GM19351 (cell line): Measurements from ENCODE around the gene SLC9B1.
"Not testable (repeated sequence)": the region's sequence is repeated elsewhere in the genome, so short reads cannot be mapped to it uniquely, and the experiment has no call there.

ENCODE experiments used
- ATAC-seq: cut with Tn5 transposase; IDR thresholded peaks from one replicate; pipeline ENCODE4 v1.9.1; 2021; ENCODE audit warnings: mild to moderate bottlenecking, moderate library complexity; ENCODE audit not compliant: unreplicated experiment

The SLC9B1 gene

GRCh38 chr4:102878901-102879300 lies 140.6 kb downstream of the SLC9B1 start:
- no peak for ATAC-seq

DNA sequence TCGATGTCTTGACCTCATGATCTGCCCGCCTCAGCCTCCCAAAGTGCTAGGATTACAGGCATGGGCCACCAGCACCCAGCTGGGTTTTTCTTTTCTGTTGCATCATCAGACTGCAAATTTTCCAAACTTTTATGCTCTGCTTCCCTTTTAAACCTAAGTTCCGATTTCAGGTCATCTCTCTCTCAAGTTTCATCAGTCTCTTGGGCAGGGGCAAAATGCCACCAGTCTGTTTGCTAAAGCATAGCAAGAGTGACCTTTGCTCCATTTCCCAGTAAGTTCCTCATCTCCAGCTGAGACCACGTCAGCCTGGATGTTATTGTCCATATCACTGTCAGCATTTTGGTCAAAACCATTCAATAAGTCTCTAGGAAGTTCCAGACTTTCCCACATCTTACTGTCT lies 141.2 kb downstream of the SLC9B1 start:
- not testable (repeated sequence) for ATAC-seq

GRCh38 chr4:102877477-102878106 lies 141.9 kb downstream of the SLC9B1 start:
- not testable (repeated sequence) for ATAC-seq

DNA sequence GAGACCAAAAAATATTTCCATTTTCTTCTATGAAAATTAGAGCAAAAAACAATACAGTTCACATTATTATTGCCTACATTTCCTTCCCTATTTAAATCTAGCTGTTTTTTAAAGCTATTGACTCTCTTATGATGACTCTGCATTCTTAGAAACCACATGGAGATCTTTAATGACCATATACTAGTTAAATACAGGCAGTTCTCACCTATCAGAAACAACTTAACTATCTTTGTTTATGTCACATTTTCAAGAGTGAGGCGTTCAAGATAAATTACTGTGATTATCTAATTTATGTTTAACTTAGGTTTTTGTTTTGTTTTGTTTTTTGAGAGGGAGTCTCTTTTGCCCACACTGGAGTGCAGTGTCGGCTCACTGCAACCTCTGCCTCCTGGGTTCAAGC lies 147.7 kb downstream of the SLC9B1 start:
- ATAC-seq, result no peak

DNA sequence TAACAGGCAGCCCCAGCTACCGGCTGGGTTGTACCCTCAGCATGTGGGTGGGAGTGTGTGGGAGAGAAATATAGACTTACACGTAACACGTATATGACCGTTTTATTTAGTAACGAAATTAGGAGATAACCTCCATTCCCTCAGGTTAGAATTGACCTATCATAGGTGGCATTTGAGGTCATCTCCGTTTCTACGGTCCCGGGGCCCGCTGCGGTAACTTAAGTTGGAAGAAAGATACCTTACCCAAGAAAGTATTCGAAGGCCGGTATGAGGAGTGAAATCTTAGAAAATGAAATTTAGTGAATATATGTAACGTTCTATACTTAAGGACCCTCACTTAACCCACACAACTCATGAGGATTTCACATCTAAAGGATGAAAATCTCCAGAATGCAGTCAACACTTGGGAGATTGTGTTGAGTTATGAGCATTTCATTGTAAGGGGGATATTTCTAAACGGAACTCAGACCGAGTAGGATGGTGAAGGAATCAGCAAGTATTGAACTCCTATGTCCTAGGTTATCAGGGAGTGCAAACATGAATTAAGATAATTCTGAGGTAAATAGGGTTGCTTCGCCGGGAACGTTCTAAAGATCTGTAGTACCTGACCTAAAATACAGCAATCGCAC lies 149.8 kb downstream of the SLC9B1 start:
- peak; percentile 35 for ATAC-seq

DNA sequence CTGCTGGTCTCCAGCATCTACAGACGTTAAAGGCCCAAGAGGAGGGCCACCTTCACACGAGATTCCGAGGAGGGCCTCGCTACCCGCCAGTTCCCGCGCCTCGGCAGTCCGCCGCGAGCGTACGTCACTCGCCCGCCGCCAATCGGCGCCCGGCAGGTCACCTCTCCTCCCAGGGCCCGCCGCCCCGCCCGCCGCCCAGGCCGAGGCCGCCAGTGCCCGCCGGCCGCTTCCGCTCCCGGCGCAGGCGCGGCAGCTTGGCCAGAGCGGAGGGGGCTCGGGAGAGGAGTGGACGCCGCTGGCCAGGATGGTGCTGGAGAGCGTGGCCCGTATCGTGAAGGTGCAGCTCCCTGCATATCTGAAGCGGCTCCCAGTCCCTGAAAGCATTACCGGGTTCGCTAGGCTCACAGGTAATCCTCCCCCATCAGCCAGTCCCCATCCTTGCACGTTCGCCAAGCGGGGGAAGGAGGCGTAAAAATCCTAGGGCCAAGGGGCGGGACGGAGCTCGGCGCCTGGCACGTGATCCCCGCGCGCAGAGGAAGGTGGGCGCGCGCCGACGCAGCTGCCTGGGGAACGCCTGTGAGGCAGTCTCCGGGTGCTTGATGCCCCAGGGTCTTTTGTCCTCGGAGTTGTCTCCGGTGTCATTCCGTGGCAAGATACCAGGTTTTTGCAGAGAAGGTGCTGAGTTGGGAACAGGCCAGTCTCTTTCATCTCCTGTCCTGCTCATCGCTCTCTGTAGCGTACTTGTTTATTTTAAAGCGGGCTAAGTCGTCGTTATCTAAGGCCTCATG lies 150.5 kb downstream of the SLC9B1 start, which contains the start of gene CISD2:
Gene CISD2 (plus strand): TSS at position 212 of the 788 bp plus-strand sequence. CDS start 93 bp downstream, at position 305.
- peak; percentile 78 for ATAC-seq

DNA sequence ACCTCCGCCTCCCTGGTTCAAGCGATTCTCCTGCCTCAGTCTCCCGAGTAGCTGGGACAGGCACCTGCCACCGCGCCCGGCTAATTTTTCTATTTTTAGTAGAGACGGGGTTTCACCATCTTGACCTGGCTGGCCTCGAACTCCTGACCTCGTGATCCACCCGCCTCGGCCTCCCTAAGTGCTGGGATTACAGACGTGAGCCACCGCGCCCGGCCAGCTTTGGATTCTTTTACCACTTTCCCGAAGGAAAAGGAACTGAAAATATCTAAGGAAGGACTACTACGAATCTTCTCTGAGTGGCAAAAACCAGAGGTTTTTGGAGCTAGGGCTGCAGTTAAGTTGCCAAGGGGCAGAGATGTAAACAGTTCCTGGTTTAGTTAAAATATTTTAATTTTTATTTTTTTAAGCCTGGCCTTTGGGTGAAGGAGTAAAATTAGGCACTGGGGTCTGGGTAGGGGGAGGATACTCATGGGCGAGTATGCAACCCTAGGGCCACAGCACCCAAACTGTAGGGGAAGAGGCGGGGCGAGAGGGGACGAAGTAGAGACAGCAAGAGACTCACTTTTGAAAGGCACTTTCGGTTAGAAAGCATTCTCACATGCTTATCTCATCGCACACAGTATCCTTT lies 151.2 kb downstream of the SLC9B1 start:
- ATAC-seq, result no peak

- ATAC-seq, result peak; percentile 10
These were observed 152.0 kb downstream of the SLC9B1 start for GRCh38 chr4:102867278-102868152.

DNA sequence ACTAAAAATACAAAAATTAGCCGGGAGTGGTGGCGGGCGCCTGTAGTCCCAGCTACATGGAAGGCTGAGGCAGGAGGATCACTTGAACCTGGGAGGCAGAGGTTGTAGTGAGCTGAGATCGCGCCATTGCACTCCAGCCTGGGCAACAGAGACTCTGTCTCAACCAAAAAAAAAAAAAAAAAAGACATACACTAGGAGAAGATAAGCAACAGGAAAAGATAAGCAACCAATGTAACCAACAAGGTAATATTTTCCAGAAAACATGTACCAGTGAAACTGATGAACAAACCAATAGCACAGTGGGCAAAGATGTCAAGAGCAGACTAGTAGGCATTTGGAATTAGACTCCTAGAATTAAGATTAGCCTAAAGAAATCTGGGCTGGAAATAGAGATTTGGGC lies 154.2 kb downstream of the SLC9B1 start:
- ATAC-seq, result not testable (repeated sequence)

GRCh38 chr4:102862747-102863146 lies 156.8 kb downstream of the SLC9B1 start:
- ATAC-seq, result no peak

- ATAC-seq, result no peak
These were observed 157.5 kb downstream of the SLC9B1 start for GRCh38 chr4:102862016-102862415.

GRCh38 chr4:102860611-102861324 lies 158.7 kb downstream of the SLC9B1 start:
- no peak for ATAC-seq

- no peak for ATAC-seq
These were observed 160.6 kb downstream of the SLC9B1 start for GRCh38 chr4:102858828-102859464.
